CD14-positive monocyte (primary cell): ENCODE results near the gene FN1. TPM values are rescaled to one million over a fixed set of nuclear protein-coding genes. Genes with fewer than 3 reads are reported as not detected.

Experiments used
- DNase-seq, 3 donors: peaks; one replicate each; pipeline ENCODE4 v3.0.0-alpha.2; 2011 to 2022
- H2AFZ ChIP-seq: 2 replicates; pipeline ENCODE4 v1.6.0; 2012; ENCODE audit warnings: mild to moderate bottlenecking, low read depth, low read length, inconsistent platforms; ENCODE audit not compliant: insufficient read depth, poor library complexity, severe bottlenecking
- H3K27ac ChIP-seq, 2 donors: 1 replicate in 1 of 2; 2 replicates in 1 of 2; pipeline ENCODE4 v1.5.1; 2012 to 2013; ENCODE audit warnings: low read length in 2 of 2, control low read depth in 1 of 2, inconsistent platforms in 1 of 2, low read depth in 1 of 2, mild to moderate bottlenecking in 1 of 2
- H3K27me3 ChIP-seq, 2 donors: one replicate each; pipeline versions ENCODE4 v1.6.0 to v1.6.1; 2011 to 2013; ENCODE audit warnings: low read length in 2 of 2; ENCODE audit not compliant: control insufficient read depth in 2 of 2, insufficient read depth in 2 of 2
- H3K36me3 ChIP-seq, 2 donors: replicated peaks in 1 of 2; 1 replicate in 1 of 2; 2 replicates in 1 of 2; pipeline versions ENCODE4 v1.5.1 to v1.6.1; 2012 to 2013; ENCODE audit warnings: low read length in 2 of 2, control low read depth in 1 of 2, inconsistent platforms in 1 of 2, mild to moderate bottlenecking in 1 of 2; ENCODE audit not compliant: insufficient read depth in 2 of 2, control insufficient read depth in 1 of 2
- H3K4me1 ChIP-seq, 2 donors: 1 replicate in 1 of 2; 2 replicates in 1 of 2; pipeline versions ENCODE4 v1.5.1 to v1.6.1; 2012 to 2013; ENCODE audit warnings: low read length in 2 of 2, control low read depth in 1 of 2, inconsistent platforms in 1 of 2, mild to moderate bottlenecking in 1 of 2, moderate library complexity in 1 of 2; ENCODE audit not compliant: insufficient read depth in 2 of 2, control insufficient read depth in 1 of 2
- H3K4me2 ChIP-seq: replicated peaks from 2 replicates; pipeline ENCODE3; 2012; ENCODE audit warnings: low read length, moderate library complexity, mild to moderate bottlenecking; ENCODE audit not compliant: poor library complexity, severe bottlenecking; ENCODE audit errors: extremely low read depth
- H3K4me3 ChIP-seq, 3 experiments: fragments of 200-600 bp in 1 of 3; sonication (generic) in 1 of 3; replicated peaks in 1 of 3; 1 replicate in 2 of 3; 2 replicates in 1 of 3; pipeline ENCODE4 v1.5.1; 2011 to 2013; ENCODE audit warnings: low read length in 3 of 3, mild to moderate bottlenecking in 3 of 3, control low read depth in 2 of 3, low read depth in 2 of 3, inconsistent platforms in 1 of 3, moderate library complexity in 1 of 3
- H3K79me2 ChIP-seq: 2 replicates; pipeline ENCODE4 v1.6.0; 2012; ENCODE audit warnings: mild to moderate bottlenecking, control low read depth, inconsistent platforms, low read length, moderate library complexity; ENCODE audit not compliant: insufficient read depth
- H3K9ac ChIP-seq: 2 replicates; pipeline ENCODE4 v1.6.0; 2017; ENCODE audit warnings: low read length, mild to moderate bottlenecking; ENCODE audit not compliant: insufficient read depth, poor library complexity, severe bottlenecking
- H3K9me3 ChIP-seq, 2 donors: replicated peaks in 1 of 2; 1 replicate in 1 of 2; 2 replicates in 1 of 2; pipeline versions ENCODE4 v1.5.1 to v1.6.1; 2012 to 2013; ENCODE audit warnings: low read length in 2 of 2, control low read depth in 1 of 2; ENCODE audit not compliant: control insufficient read depth in 1 of 2, insufficient read depth in 1 of 2
- H4K20me1 ChIP-seq: 2 replicates; pipeline ENCODE4 v1.6.0; 2012; ENCODE audit warnings: mild to moderate bottlenecking, low read length, control low read depth, moderate library complexity; ENCODE audit not compliant: insufficient read depth
- H3K27ac Mint-ChIP-seq, 7 donors: one replicate each; pipeline ENCODE4 v1.8.0; 2020; ENCODE audit warnings: mild to moderate bottlenecking in 7 of 7, mixed read lengths in 7 of 7, moderate library complexity in 6 of 7, inconsistent platforms in 2 of 7
- H3K27me3 Mint-ChIP-seq, 3 donors: one replicate each; pipeline ENCODE4 v1.8.0; 2021 to 2022; ENCODE audit warnings: low read depth in 3 of 3, mild to moderate bottlenecking in 3 of 3, mixed read lengths in 3 of 3, moderate library complexity in 3 of 3, inconsistent platforms in 1 of 3
- H3K36me3 Mint-ChIP-seq, 2 donors: one replicate each; pipeline ENCODE4 v1.8.0; 2020; ENCODE audit warnings: mixed read lengths in 2 of 2, inconsistent platforms in 1 of 2, mild to moderate bottlenecking in 1 of 2
- H3K4me1 Mint-ChIP-seq: one replicate; pipeline ENCODE4 v1.8.0; 2020; ENCODE audit warnings: mild to moderate bottlenecking, mixed read lengths
- H3K4me3 Mint-ChIP-seq, 2 donors: one replicate each; pipeline ENCODE4 v1.8.0; 2020; ENCODE audit warnings: mild to moderate bottlenecking in 2 of 2, mixed read lengths in 2 of 2, moderate library complexity in 1 of 2
- H3K9me3 Mint-ChIP-seq, 7 donors: one replicate each; pipeline ENCODE4 v1.8.0; 2020 to 2022; ENCODE audit warnings: mixed read lengths in 7 of 7, mild to moderate bottlenecking in 6 of 7, moderate library complexity in 6 of 7, inconsistent platforms in 2 of 7
- WGBS: methylation state at CpG from one replicate; pipeline ENCODE4 v1.1.5; 2013; ENCODE audit warnings: missing lambda C conversion rate; ENCODE audit not compliant: insufficient coverage; 5-methylcytosine and 5-hydroxymethylcytosine counted together
- intact Hi-C, 2 donors: fragments of 100-400 bp; cut with micrococcal nuclease; formaldehyde crosslinking; loops; one replicate each; pipeline versions ENCODE4 v1.15.0 to v1.15.1; 2023
- polyA plus RNA-seq, 3 donors: library from polyadenylated mRNA; depleted of rRNA in 1 of 3; unstranded in 2 of 3; stranded (reverse) in 1 of 3; fragments of 300-500 nt in 2 of 3; fragments of >200 nt in 1 of 3; fragmentation: Illumina TruSeq in 2 of 3; gene quantifications; 1 replicate in 2 of 3; 2 replicates in 1 of 3; pipeline ENCODE4 v1.2.3, GENCODE V29; 2012 to 2021
- TF ChIP-seq, protein P1 (sequence below): fragments of 200-600 bp; IDR thresholded peaks from one replicate; pipeline ENCODE4 v1.8.0; 2022; ENCODE audit warnings: antibody characterized with exemption, mild to moderate bottlenecking

FN1 gene
- polyA plus RNA-seq, 3 donors = 0.21 to 0.72 (median 0.23) TPM

DNA sequence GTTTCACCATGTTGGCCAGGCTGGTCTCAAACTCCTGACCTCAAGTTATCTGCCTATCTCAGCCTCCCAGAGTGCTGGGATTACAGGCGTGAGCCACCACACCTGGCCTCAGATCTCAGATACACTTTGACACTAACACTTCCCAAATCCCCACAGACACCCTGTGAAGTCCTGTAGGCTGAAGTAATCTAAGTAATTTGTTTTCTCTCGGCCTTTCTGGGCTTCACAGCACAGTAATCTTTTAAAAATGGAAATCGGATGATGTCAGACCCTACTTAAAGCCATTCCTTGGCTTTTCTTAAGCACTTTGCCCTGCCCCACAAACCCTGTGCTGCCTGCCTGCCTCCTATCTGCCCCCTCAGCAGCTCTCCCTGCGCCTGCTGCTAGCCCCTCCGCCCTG, 107.8 kb downstream of the FN1 start:
- H3K4me2 ChIP-seq = no peak overlapping the region
- H3K79me2 ChIP-seq = no peaks in the 10 kb centered on the region
- peaks cover 44 to 91% of the 10 kb centered on the region in 2 donors for H3K36me3 ChIP-seq
- H3K4me3 ChIP-seq = no peak overlapping the region
- H3K27me3 ChIP-seq = no peaks in the 10 kb centered on the region
- no peak overlapping the region for H2AFZ ChIP-seq
- no peak overlapping the region for H3K9ac ChIP-seq
- intact Hi-C loops = no loop called here
- no peaks in the 10 kb centered on the region for H3K4me1 ChIP-seq
- no peaks in the 10 kb centered on the region for H3K4me1 Mint-ChIP-seq
- peak overlapping the region in 5 of 7 donors; percentile 12 to 59 (median 21) for H3K27ac Mint-ChIP-seq
- peaks cover 77 to 91% of the 10 kb centered on the region in 2 donors for H3K36me3 Mint-ChIP-seq
- H3K9me3 ChIP-seq = no peaks in the 10 kb centered on the region
- H3K27ac ChIP-seq = no peak overlapping the region
- H3K27me3 Mint-ChIP-seq = no peaks in the 10 kb centered on the region
- 94% methylated on average over 5 of the region's 5 CpGs for WGBS
- no peaks in the 10 kb centered on the region for H4K20me1 ChIP-seq
- TF ChIP-seq, protein P1, sequence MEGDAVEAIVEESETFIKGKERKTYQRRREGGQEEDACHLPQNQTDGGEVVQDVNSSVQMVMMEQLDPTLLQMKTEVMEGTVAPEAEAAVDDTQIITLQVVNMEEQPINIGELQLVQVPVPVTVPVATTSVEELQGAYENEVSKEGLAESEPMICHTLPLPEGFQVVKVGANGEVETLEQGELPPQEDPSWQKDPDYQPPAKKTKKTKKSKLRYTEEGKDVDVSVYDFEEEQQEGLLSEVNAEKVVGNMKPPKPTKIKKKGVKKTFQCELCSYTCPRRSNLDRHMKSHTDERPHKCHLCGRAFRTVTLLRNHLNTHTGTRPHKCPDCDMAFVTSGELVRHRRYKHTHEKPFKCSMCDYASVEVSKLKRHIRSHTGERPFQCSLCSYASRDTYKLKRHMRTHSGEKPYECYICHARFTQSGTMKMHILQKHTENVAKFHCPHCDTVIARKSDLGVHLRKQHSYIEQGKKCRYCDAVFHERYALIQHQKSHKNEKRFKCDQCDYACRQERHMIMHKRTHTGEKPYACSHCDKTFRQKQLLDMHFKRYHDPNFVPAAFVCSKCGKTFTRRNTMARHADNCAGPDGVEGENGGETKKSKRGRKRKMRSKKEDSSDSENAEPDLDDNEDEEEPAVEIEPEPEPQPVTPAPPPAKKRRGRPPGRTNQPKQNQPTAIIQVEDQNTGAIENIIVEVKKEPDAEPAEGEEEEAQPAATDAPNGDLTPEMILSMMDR = no peak
- H3K9me3 Mint-ChIP-seq = no peaks in the 10 kb centered on the region
- no peak overlapping the region for H3K4me3 Mint-ChIP-seq
- DNase-seq = no peak

DNA sequence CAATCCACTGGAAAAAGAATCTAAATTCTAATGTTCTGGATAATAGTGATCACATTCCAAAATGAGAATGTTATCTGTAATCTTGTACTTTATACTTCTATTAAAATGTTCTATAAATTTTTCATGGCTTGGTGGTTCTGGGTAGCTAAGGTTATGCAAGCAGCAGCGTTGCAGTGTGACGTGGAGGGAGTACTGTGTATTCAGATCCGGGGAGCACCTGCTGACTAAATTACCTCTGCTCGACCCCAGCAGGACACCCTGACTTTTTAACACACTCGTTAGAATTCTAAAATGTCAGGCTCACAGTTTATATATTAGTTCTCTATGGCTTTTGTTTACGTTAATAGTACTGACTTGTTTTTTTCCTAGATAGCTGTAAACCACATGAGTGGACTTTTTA, 111.1 kb downstream of the FN1 start:
- 100% methylated on average over 3 of the region's 6 CpGs for WGBS
- H3K27ac ChIP-seq = no peak overlapping the region
- no peak for DNase-seq
- no peaks in the 10 kb centered on the region for H4K20me1 ChIP-seq
- Mint-ChIP-seq H3K9me3 (peaks cover 0 to 1% (median 0%) of the 10 kb centered on the region in 7 donors), H3K4me1 (no peaks in the 10 kb centered on the region), H3K27me3 (no peaks in the 10 kb centered on the region), H3K27ac (no peak overlapping the region), H3K36me3 (peaks cover 72 to 88% of the 10 kb centered on the region in 2 donors), H3K4me3 (no peak overlapping the region)
- TF ChIP-seq, protein P1 = no peak
- no peaks in the 10 kb centered on the region for H3K27me3 ChIP-seq
- intact Hi-C loops = no loop called here
- no peaks in the 10 kb centered on the region for H3K9me3 ChIP-seq
- H2AFZ ChIP-seq = no peak overlapping the region
- H3K4me3 ChIP-seq = no peak overlapping the region
- H3K4me2 ChIP-seq = no peak overlapping the region
- no peaks in the 10 kb centered on the region for H3K4me1 ChIP-seq
- no peak overlapping the region for H3K9ac ChIP-seq
- H3K36me3 ChIP-seq = peaks cover 42 to 81% of the 10 kb centered on the region in 2 donors
- H3K79me2 ChIP-seq = no peaks in the 10 kb centered on the region
